H1 (cell line): Measurements from ENCODE around the gene CPA2. TPM values are rescaled to one million over a fixed set of nuclear protein-coding genes. Genes with fewer than 3 reads are reported as not detected.

ENCODE experiments used
- CTCF ChIA-PET: fragments of 300-600 bp; sonication (Branson Sonifier 250); formaldehyde crosslinking; loops from one replicate; lab custom pipeline; 2021; ENCODE audit not compliant: partially characterized antibody; lab: Charles Lee
- POLR2A ChIA-PET: fragments of 300-600 bp; sonication (Branson Sonifier 250); formaldehyde crosslinking; loops from one replicate; lab custom pipeline; 2021; ENCODE audit warnings: inconsistent platforms; ENCODE audit not compliant: partially characterized antibody; lab: Charles Lee
- DNase-seq, 2 experiments: peaks; one replicate each; pipeline versions ENCODE4 v3.0.0 to v3.0.0-alpha.2; 2010 to 2022; ENCODE audit warnings: low spot score in 2 of 2, low read depth in 1 of 2, mixed read lengths in 1 of 2
- FAIRE-seq: peaks from 2 replicates; lab custom pipeline; 2011; peaks lifted over from hg19 to GRCh38; lab: Jason Lieb, UNC
- H2AFZ ChIP-seq: 2 replicates; pipeline ENCODE4 v1.8.1; 2012; ENCODE audit warnings: low read length, inconsistent platforms
- H2AK5ac ChIP-seq: 2 replicates; pipeline ENCODE4 v1.6.1; 2013; ENCODE audit warnings: low read depth, low read length
- H2BK120ac ChIP-seq: replicated peaks from 2 replicates; pipeline ENCODE3; 2013; ENCODE audit warnings: low read depth, low read length, inconsistent platforms
- H2BK12ac ChIP-seq: 2 replicates; pipeline ENCODE4 v1.6.1; 2013; ENCODE audit warnings: low read depth, low read length
- H2BK15ac ChIP-seq: 2 replicates; pipeline ENCODE4 v1.6.1; 2013; ENCODE audit warnings: low read length
- H2BK20ac ChIP-seq: 2 replicates; pipeline ENCODE4 v1.6.1; 2013; ENCODE audit warnings: low read length
- H2BK5ac ChIP-seq: 2 replicates; pipeline ENCODE4 v1.6.1; 2013; ENCODE audit warnings: low read depth, low read length
- H3K14ac ChIP-seq: 2 replicates; pipeline ENCODE4 v1.6.1; 2013; ENCODE audit warnings: inconsistent platforms; ENCODE audit not compliant: insufficient read length
- H3K18ac ChIP-seq: 2 replicates; pipeline ENCODE4 v1.6.1; 2013; ENCODE audit warnings: low read length; ENCODE audit errors: extremely low read depth
- H3K23ac ChIP-seq: 2 replicates; pipeline ENCODE4 v1.6.1; 2013; ENCODE audit warnings: inconsistent platforms; ENCODE audit not compliant: insufficient read length
- H3K23me2 ChIP-seq: 2 replicates; pipeline ENCODE4 v1.6.1; 2013; ENCODE audit warnings: low read depth, low read length
- H3K27ac ChIP-seq: 2 replicates; pipeline ENCODE4 v1.6.1; 2011; ENCODE audit warnings: low read depth, low read length, inconsistent platforms
- H3K27me3 ChIP-seq, 4 experiments: replicated peaks in 1 of 4; 1 replicate in 1 of 4; 2 replicates in 3 of 4; pipeline versions ENCODE4 v1.6.1 to v1.8.1; 2011 to 2013; ENCODE audit warnings: low read length in 3 of 4, mild to moderate bottlenecking in 3 of 4, inconsistent platforms in 2 of 4, mixed read lengths in 2 of 4, moderate library complexity in 1 of 4; ENCODE audit not compliant: control insufficient read depth in 3 of 4, insufficient read depth in 3 of 4; ENCODE audit errors: extremely low read depth in 1 of 4
- H3K36me3 ChIP-seq, 4 experiments: 2 replicates each; pipeline versions ENCODE4 v1.6.1 to v1.8.1; 2011 to 2013; ENCODE audit warnings: mild to moderate bottlenecking in 4 of 4, low read length in 3 of 4, moderate library complexity in 2 of 4, control low read depth in 1 of 4, inconsistent platforms in 1 of 4; ENCODE audit not compliant: insufficient read depth in 4 of 4, control insufficient read depth in 2 of 4
- H3K4ac ChIP-seq: replicated peaks from 2 replicates; pipeline ENCODE3; 2013; ENCODE audit warnings: low read length, low read depth, mixed read lengths, inconsistent platforms; ENCODE audit not compliant: insufficient read length
- H3K4me1 ChIP-seq, 4 experiments: replicated peaks in 1 of 4; 1 replicate in 1 of 4; 2 replicates in 3 of 4; pipeline versions ENCODE4 v1.6.1 to v1.8.1; 2011 to 2013; ENCODE audit warnings: low read length in 3 of 4, inconsistent platforms in 2 of 4, mixed read lengths in 1 of 4; ENCODE audit not compliant: insufficient read depth in 4 of 4, control insufficient read depth in 3 of 4
- H3K4me2 ChIP-seq, 2 experiments: 2 replicates each; pipeline versions ENCODE4 v1.6.1 to v1.8.1; 2011 to 2013; ENCODE audit warnings: low read depth in 2 of 2, low read length in 2 of 2, control low read depth in 1 of 2, inconsistent platforms in 1 of 2, mild to moderate bottlenecking in 1 of 2; ENCODE audit not compliant: insufficient read depth in 1 of 2
- H3K4me3 ChIP-seq, 4 experiments: fragments of 200-600, 300-600 bp in 1 of 4; sonication (generic), shearing (Covaris generic), sonication (Bioruptor Twin) in 1 of 4; 2 replicates each; pipeline versions ENCODE4 v1.5.1 to v1.8.1; 2011 to 2016; ENCODE audit warnings: low read length in 4 of 4, low read depth in 3 of 4, control low read depth in 2 of 4, inconsistent platforms in 2 of 4, mild to moderate bottlenecking in 2 of 4, mixed read lengths in 1 of 4, moderate library complexity in 1 of 4; ENCODE audit not compliant: insufficient read depth in 2 of 4; ENCODE audit errors: extremely low read depth in 1 of 4
- H3K56ac ChIP-seq: replicated peaks from 2 replicates; pipeline ENCODE3; 2013; ENCODE audit warnings: low read depth, mild to moderate bottlenecking, mixed read lengths, low read length, inconsistent platforms; ENCODE audit not compliant: insufficient read length
- H3K79me1 ChIP-seq: 2 replicates; pipeline ENCODE4 v1.6.1; 2013; ENCODE audit warnings: low read depth, low read length, control low read depth
- H3K79me2 ChIP-seq, 2 experiments: 2 replicates each; pipeline versions ENCODE4 v1.6.1 to v1.8.1; 2012 to 2013; ENCODE audit warnings: low read length in 2 of 2, mild to moderate bottlenecking in 2 of 2, inconsistent platforms in 1 of 2; ENCODE audit not compliant: insufficient read depth in 2 of 2, control insufficient read depth in 1 of 2
- H3K9ac ChIP-seq, 4 experiments: replicated peaks in 1 of 4; 1 replicate in 1 of 4; 2 replicates in 3 of 4; pipeline versions ENCODE4 v1.6.1 to v1.8.1; 2011 to 2013; ENCODE audit warnings: low read depth in 3 of 4, low read length in 3 of 4, control low read depth in 2 of 4, mild to moderate bottlenecking in 2 of 4, moderate library complexity in 2 of 4, inconsistent platforms in 1 of 4; ENCODE audit errors: extremely low read depth in 1 of 4
- H3K9me3 ChIP-seq, 2 experiments: 2 replicates each; pipeline versions ENCODE4 v1.6.1 to v1.8.1; 2012 to 2013; ENCODE audit warnings: mild to moderate bottlenecking in 2 of 2, moderate library complexity in 2 of 2, control low read depth in 1 of 2, inconsistent platforms in 1 of 2, low read depth in 1 of 2, low read length in 1 of 2, mixed read lengths in 1 of 2; ENCODE audit not compliant: insufficient read depth in 2 of 2
- H4K20me1 ChIP-seq, 2 experiments: replicated peaks in 1 of 2; 2 replicates each; pipeline versions ENCODE3 to v1.8.1; 2011 to 2013; ENCODE audit warnings: inconsistent platforms in 2 of 2, low read length in 2 of 2, mild to moderate bottlenecking in 1 of 2; ENCODE audit not compliant: insufficient read depth in 2 of 2, control insufficient read depth in 1 of 2
- H4K5ac ChIP-seq: 2 replicates; pipeline ENCODE4 v1.6.1; 2013; ENCODE audit warnings: low read length, low read depth, mixed read lengths, inconsistent platforms; ENCODE audit not compliant: insufficient read length
- H4K8ac ChIP-seq: 2 replicates; pipeline ENCODE4 v1.8.0; 2013; ENCODE audit warnings: mild to moderate bottlenecking, moderate library complexity, low read length, inconsistent platforms; ENCODE audit not compliant: insufficient read depth; ENCODE audit errors: extremely low read depth
- H4K91ac ChIP-seq: replicated peaks from 2 replicates; pipeline ENCODE3; 2013; ENCODE audit warnings: low read length, mixed read lengths, inconsistent platforms; ENCODE audit not compliant: insufficient read length
- ASH2L ChIP-seq: fragments of 200-600, 300-600 bp; sonication (generic); IDR thresholded peaks from one replicate; pipeline ENCODE4 v1.7.1; 2017; ENCODE audit warnings: low read length
- CREB1 ChIP-seq: IDR thresholded peaks from 2 replicates; pipeline ENCODE4 v1.6.1; 2012; ENCODE audit warnings: inconsistent platforms
- CTBP2 ChIP-seq: IDR thresholded peaks from 2 replicates; pipeline ENCODE4 v1.7.0; 2011; ENCODE audit warnings: borderline replicate concordance, mild to moderate bottlenecking, moderate library complexity, mixed read lengths, low read length; ENCODE audit not compliant: insufficient read depth, insufficient read length
- CTCF ChIP-seq, 3 experiments: IDR thresholded peaks; 1 replicate in 2 of 3; 2 replicates in 1 of 3; pipeline versions ENCODE4 v1.5.1 to v1.6.1; 2011; ENCODE audit warnings: low read length in 3 of 3, mild to moderate bottlenecking in 3 of 3, inconsistent platforms in 2 of 3, low read depth in 1 of 3, moderate library complexity in 1 of 3; ENCODE audit not compliant: insufficient read depth in 1 of 3; ENCODE audit errors: control extremely low read depth in 1 of 3
- E2F6 ChIP-seq: IDR thresholded peaks from 2 replicates; pipeline ENCODE4 v1.6.1; 2012; ENCODE audit warnings: inconsistent platforms
- RAD21 ChIP-seq, 2 experiments: IDR thresholded peaks in 1 of 2; conservative IDR thresholded peaks in 1 of 2; 2 replicates each; pipeline ENCODE4 v1.6.1; 2011; ENCODE audit warnings: low read depth in 2 of 2, low read length in 2 of 2, improper control_type of control experiment in 1 of 2, inconsistent platforms in 1 of 2, mild to moderate bottlenecking in 1 of 2, moderate library complexity in 1 of 2
- TBP ChIP-seq: IDR thresholded peaks from 2 replicates; pipeline ENCODE4 v1.6.1; 2011; ENCODE audit warnings: low read depth, low read length, improper control_type of control experiment
- YY1 ChIP-seq: IDR thresholded peaks from 2 replicates; pipeline ENCODE4 v1.6.1; 2011; ENCODE audit warnings: low read depth, mild to moderate bottlenecking, low read length
- WGBS, 2 experiments: shearing (Covaris generic) in 1 of 2; methylation state at CpG; one replicate each; pipeline versions ENCODE4 v1.1.6 to v1.1.7; 2013 to 2015; ENCODE audit warnings: low lambda C conversion rate in 2 of 2, mixed read lengths in 2 of 2, inconsistent platforms in 1 of 2, low coverage in 1 of 2, missing lambda C conversion rate in 1 of 2; ENCODE audit not compliant: insufficient replicate concordance in 2 of 2, insufficient coverage in 1 of 2, insufficient read length in 1 of 2; ENCODE audit errors: extremely low coverage in 1 of 2, missing lambda C conversion rate in 1 of 2; 5-methylcytosine and 5-hydroxymethylcytosine counted together
- polyA plus RNA-seq, 7 experiments: library from polyadenylated mRNA; depleted of rRNA in 3 of 7; stranded (reverse) in 5 of 7; unstranded in 2 of 7; fragments of >200 nt in 5 of 7; fragments of 200-250 nt in 2 of 7; gene quantifications; 1 replicate in 5 of 7; 2 replicates in 1 of 7; 4 replicates in 1 of 7; pipeline versions ENCODE4 v1.2.1 to v1.2.3, GENCODE V29; 2011 to 2013; ENCODE audit warnings: missing spikeins in 2 of 7, mixed read lengths in 2 of 7
- total RNA-seq: library from RNA; stranded (reverse); fragmentation: NEBNext Ultra II Directional; extraction: Animal tissue kit (Norgen Biotek cat#: 25700); gene quantifications from 2 replicates; pipeline ENCODE4 v1.2.1, GENCODE V29; 2021

CPA2 gene
- total and polyA plus RNA-seq, 2 of the 8 experiments (the other 6 are each of a cell fraction or from before 2014, with no cell fraction given): 0.21 TPM; not detected in 1

- FAIRE-seq (peak; percentile 62), DNase-seq (peak in 1 of 2 experiments; percentile 85)
- Histone ChIP-seq H2BK20ac (no peak overlapping the region), H3K27ac (no peak overlapping the region), H3K4ac (no peak overlapping the region), H3K14ac (no peak overlapping the region), H2AFZ (peak overlapping the region; percentile 89), H3K4me3 (no peak overlapping the region), H4K91ac (no peak overlapping the region), H2BK120ac (no peak overlapping the region), H3K9me3 (no peaks in the 10 kb centered on the region), H3K4me2 (no peak overlapping the region), H3K23ac (no peak overlapping the region), H3K79me2 (no peaks in the 10 kb centered on the region), H3K9ac (no peak overlapping the region), H3K36me3 (no peaks in the 10 kb centered on the region), H4K20me1 (no peaks in the 10 kb centered on the region), H3K23me2 (no peaks in the 10 kb centered on the region), H3K18ac (no peak overlapping the region; the same call in 1 of the 2 replicates), H3K27me3 (no peaks in the 10 kb centered on the region), H2AK5ac (no peak overlapping the region), H4K8ac (no peak overlapping the region), H3K56ac (no peak overlapping the region), H2BK15ac (no peak overlapping the region), H4K5ac (no peak overlapping the region), H3K4me1 (no peaks in the 10 kb centered on the region), H2BK5ac (no peak overlapping the region), H2BK12ac (no peak overlapping the region), H3K79me1 (no peaks in the 10 kb centered on the region)
- WGBS, 2 experiments: 34% methylated on average over 5 of the region's 5 CpGs; no CpG with 5 or more reads in 1 of the 2 experiments
- TF ChIP-seq ASH2L (no peak), E2F6 (peak; percentile 63), CREB1 (no peak), CTCF (IDR thresholded peaks at IDR 0.05; ENCODE audit: control extremely low read depth in 1 of 3, insufficient read depth in 1 of 3, low read depth in 1 of 3, low read length in 3 of 3) (peak; percentile 86 to 98 (median 88)), CTBP2 (no peak), YY1 (0 out of 2 replicates have a peak, but pooled peaks have one; percentile 34), RAD21 (IDR thresholded peaks at IDR 0.05 in 1 of 2, conservative IDR thresholded peaks at IDR 0.05 in 1 of 2; ENCODE audit: low read depth in 2 of 2, low read length in 2 of 2) (peak; percentile 98 to 99), TBP (no peak)
- POLR2A ChIA-PET: interaction anchor here (1.5 kb wide), 1 partner anchor 30 kb away, joined by 5 read pairs; no protein-coding TSS in a partner anchor
- CTCF ChIA-PET: interaction anchor here (0.5 to 2.5 kb wide), 20 partner anchors 8 to 1183 kb away, joined by 3 to 15 read pairs (median 4); partner anchors contain the start of gene TMEM209
Measured at GRCh38 chr7:130242198-130243014, 24.3 kb upstream of the CPA2 start.
